ENCODE measurements around the gene PLD6. TPM values are rescaled to one million over a fixed set of nuclear protein-coding genes. Genes with fewer than 3 reads are reported as not detected.

Gene PLD6
- total RNA-seq, 1 donor from 2014 or later: 7.6 TPM

DNA sequence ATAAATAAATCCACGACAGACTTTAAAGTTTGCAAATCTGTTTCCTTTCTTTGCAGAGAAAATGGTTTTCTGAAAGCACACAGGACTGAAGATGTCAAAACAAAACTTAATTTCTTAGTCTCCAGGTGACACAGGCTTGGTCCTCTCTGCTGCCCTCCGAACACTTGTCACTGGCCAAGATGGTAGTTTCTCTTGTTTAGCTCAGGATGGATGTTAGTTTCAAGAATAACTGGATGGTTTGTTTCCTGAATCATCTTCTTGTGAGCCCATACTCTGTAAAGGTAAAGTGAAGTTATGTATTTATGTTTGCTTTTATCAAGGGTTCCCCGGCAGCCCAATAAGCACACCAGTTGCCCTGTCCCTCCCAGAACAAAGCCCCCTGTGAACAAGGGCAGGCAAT, 40.7 kb upstream of the PLD6 start:
- POLR2A ChIA-PET: interaction anchor here (0.6 kb wide), 1 partner anchor 35 kb away, joined by 3 read pairs; no protein-coding TSS in a partner anchor
- CTCF ChIA-PET: no interaction called here
- intact Hi-C loops (cut with micrococcal nuclease): no loop called here
- no peaks in the 10 kb centered on the region for H3K27me3 Mint-ChIP-seq
- H3K4me3 Mint-ChIP-seq: no peak overlapping the region
- H3K4me1 Mint-ChIP-seq: no peaks in the 10 kb centered on the region
- H3K9me3 Mint-ChIP-seq: no peaks in the 10 kb centered on the region
- H3K27ac Mint-ChIP-seq: peak overlapping the region; percentile 2
- ATAC-seq (ENCODE audit: low read depth) (no peak), DNase-seq (no peak)
- TF ChIP-seq, protein P1, sequence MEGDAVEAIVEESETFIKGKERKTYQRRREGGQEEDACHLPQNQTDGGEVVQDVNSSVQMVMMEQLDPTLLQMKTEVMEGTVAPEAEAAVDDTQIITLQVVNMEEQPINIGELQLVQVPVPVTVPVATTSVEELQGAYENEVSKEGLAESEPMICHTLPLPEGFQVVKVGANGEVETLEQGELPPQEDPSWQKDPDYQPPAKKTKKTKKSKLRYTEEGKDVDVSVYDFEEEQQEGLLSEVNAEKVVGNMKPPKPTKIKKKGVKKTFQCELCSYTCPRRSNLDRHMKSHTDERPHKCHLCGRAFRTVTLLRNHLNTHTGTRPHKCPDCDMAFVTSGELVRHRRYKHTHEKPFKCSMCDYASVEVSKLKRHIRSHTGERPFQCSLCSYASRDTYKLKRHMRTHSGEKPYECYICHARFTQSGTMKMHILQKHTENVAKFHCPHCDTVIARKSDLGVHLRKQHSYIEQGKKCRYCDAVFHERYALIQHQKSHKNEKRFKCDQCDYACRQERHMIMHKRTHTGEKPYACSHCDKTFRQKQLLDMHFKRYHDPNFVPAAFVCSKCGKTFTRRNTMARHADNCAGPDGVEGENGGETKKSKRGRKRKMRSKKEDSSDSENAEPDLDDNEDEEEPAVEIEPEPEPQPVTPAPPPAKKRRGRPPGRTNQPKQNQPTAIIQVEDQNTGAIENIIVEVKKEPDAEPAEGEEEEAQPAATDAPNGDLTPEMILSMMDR (IDR thresholded peaks at IDR 0.05): no peak
- H3K36me3 Mint-ChIP-seq (ENCODE audit: low read depth): peaks cover 51% of the 10 kb centered on the region

DNA sequence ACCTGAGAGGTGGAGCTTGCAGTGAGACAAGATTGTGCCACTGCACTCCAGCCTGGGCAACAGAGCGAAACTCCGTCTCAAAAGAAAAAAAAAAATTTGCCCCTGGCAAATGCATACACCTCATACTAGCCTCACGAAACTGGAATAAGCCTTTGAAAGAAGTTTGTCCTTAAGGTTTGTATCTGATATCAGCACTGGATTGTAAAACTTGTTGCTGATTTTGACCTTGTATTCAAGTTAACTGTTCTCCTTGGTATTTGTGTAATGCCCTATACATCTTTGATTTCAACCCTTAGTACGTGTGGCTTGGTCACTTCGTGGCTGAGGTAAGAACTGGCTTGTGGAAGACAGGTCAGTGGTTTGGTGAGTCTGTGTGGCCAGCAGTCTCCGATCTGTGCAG, 37.0 kb upstream of the PLD6 start:
- CTCF ChIA-PET: no interaction called here
- Mint-ChIP-seq H3K4me3 (no peak overlapping the region), H3K4me1 (no peaks in the 10 kb centered on the region), H3K27me3 (no peaks in the 10 kb centered on the region), H3K36me3 (ENCODE audit: low read depth) (peaks cover 25% of the 10 kb centered on the region), H3K9me3 (no peaks in the 10 kb centered on the region), H3K27ac (no peak overlapping the region)
- TF ChIP-seq, protein P1 (IDR thresholded peaks at IDR 0.05): no peak
- DNase-seq (no peak), ATAC-seq (ENCODE audit: low read depth) (no peak)
- POLR2A ChIA-PET: no interaction called here
- intact Hi-C loops (cut with micrococcal nuclease): no loop called here

DNA sequence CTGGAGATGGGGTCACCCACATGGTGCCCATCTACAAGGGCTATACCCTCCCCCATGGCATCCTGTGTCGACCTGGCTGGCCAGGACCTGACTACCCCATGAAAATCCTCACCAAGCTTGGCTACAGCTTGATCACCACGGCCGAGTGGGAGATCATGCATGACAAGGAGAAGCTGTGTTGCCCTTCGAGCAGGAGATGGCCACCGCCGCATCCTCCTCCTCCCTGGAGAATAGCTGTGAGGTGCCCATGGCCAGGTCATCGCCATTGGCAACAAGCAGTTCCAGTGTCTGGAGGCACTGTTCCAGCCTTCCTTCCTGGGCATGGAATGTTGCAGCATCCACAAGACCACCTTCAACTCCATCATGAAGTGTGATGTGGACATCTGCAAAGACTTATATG, 36.1 kb upstream of the PLD6 start:
- H3K4me1 Mint-ChIP-seq: no peaks in the 10 kb centered on the region

DNA sequence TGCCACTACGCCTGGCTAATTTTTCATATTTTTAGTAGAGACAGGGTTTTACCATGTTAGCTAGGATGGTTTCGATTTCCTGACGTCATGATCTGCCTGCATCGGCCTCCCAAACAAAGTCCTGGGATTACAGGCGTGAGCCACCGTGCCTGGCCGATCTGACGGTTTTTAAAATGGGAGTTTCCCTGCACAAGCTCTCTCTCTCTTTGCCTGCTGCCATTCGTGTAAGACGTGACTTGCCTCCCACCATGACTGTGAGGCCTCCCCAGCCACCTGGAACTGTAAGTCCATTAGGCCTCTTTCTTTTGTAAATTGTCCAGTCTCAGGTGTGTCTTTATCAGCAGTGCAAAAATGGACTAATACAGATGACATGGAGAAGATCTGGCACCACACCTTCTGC, 35.5 kb upstream of the PLD6 start:
- POLR2A ChIA-PET: interaction anchor here (0.7 kb wide), 1 partner anchor 25 kb away, joined by 3 read pairs; no protein-coding TSS in a partner anchor

More for the DNA sequence above, 36.1 kb upstream of the PLD6 start:
- ATAC-seq (ENCODE audit: low read depth) (no peak), DNase-seq (no peak)
- POLR2A ChIA-PET: no interaction called here
- TF ChIP-seq, protein P1 (IDR thresholded peaks at IDR 0.05): no peak
- Mint-ChIP-seq H3K27ac (no peak overlapping the region), H3K9me3 (no peaks in the 10 kb centered on the region), H3K27me3 (no peaks in the 10 kb centered on the region), H3K4me3 (no peak overlapping the region), H3K36me3 (ENCODE audit: low read depth) (peaks cover 21% of the 10 kb centered on the region)
- intact Hi-C loops (cut with micrococcal nuclease): no loop called here
- CTCF ChIA-PET: no interaction called here

DNA sequence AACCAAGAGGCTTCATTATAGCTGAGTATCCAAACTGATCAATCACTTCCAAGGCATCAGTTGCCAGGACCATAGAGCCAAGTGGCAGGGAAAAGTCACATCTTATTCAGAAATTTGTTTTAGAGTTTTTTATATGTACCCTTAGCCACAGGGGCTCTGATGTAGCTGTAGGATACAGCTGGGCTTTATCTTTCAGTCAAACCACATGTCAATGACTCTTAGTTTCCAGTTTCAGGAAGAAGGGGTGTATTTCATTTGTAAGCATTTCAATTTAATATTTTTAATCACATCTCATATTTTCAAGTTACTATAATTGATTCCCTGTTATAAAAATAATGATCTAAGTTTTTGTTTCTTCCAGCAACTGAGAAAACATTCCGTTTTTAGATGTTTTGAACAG, 33.7 kb upstream of the PLD6 start:
- Mint-ChIP-seq H3K4me1 (peaks cover 14% of the 10 kb centered on the region), H3K27me3 (no peaks in the 10 kb centered on the region), H3K36me3 (ENCODE audit: low read depth) (peaks cover 12% of the 10 kb centered on the region), H3K9me3 (no peaks in the 10 kb centered on the region), H3K4me3 (no peak overlapping the region), H3K27ac (no peak overlapping the region)
- intact Hi-C loops (cut with micrococcal nuclease): loop anchor here (5.0 to 10.0 kb wide), 2 partner anchors 62 to 235 kb away; partner anchors contain the start of gene NT5M
- no peak for ATAC-seq (ENCODE audit: low read depth)
- CTCF ChIA-PET: no interaction called here
- POLR2A ChIA-PET: interaction anchor here (0.7 kb wide), 1 partner anchor 986 kb away, joined by 7 read pairs; no protein-coding TSS in a partner anchor
- TF ChIP-seq, protein P1 (IDR thresholded peaks at IDR 0.05): no peak
- no peak for DNase-seq

More for the DNA sequence above, 35.5 kb upstream of the PLD6 start:
- ATAC-seq (ENCODE audit: low read depth): no peak
- peaks cover 17% of the 10 kb centered on the region for H3K36me3 Mint-ChIP-seq (ENCODE audit: low read depth)
- CTCF ChIA-PET: no interaction called here
- no peak overlapping the region for H3K27ac Mint-ChIP-seq
- H3K27me3 Mint-ChIP-seq: no peaks in the 10 kb centered on the region
- TF ChIP-seq, protein P1 (IDR thresholded peaks at IDR 0.05): no peak
- no peaks in the 10 kb centered on the region for H3K4me1 Mint-ChIP-seq
- intact Hi-C loops (cut with micrococcal nuclease): no loop called here
- DNase-seq: no peak
- H3K4me3 Mint-ChIP-seq: no peak overlapping the region
- H3K9me3 Mint-ChIP-seq: no peaks in the 10 kb centered on the region
